ENCODE measurements around the gene REEP1.

GRCh38 chr2:86298411-86299390 lies 38.7 kb downstream of the REEP1 start:
- TF ChIP-seq YY1 (IDR thresholded peaks at IDR 0.05; ENCODE audit: extremely low read depth, insufficient replicate concordance, low read depth, low read length) (no peak), ZFX (IDR thresholded peaks at IDR 0.05) (no peak), EGR1 (IDR thresholded peaks at IDR 0.05; ENCODE audit: low read depth) (no peak), CBX3 (IDR thresholded peaks at IDR 0.05; ENCODE audit: low read depth) (no peak), SRF (IDR thresholded peaks at IDR 0.05; ENCODE audit: low read depth) (no peak), POLR2A (IDR thresholded peaks at IDR 0.05; ENCODE audit: borderline replicate concordance, extremely low read depth, insufficient read depth, insufficient read length) (no peak), MAX (IDR thresholded peaks at IDR 0.05) (no peak), RAD21 (IDR thresholded peaks at IDR 0.05; ENCODE audit: low read depth) (peak; percentile 60; the same call in 1 of the 2 replicates), REST (IDR thresholded peaks at IDR 0.05; ENCODE audit: low read depth) (no peak), POLR2AphosphoS5 (IDR thresholded peaks at IDR 0.05; ENCODE audit: low read depth, low read length) (no peak), EZH2phosphoT487 (IDR thresholded peaks at IDR 0.05; ENCODE audit: borderline replicate concordance) (no peak)
- TF ChIP-seq, protein P1, sequence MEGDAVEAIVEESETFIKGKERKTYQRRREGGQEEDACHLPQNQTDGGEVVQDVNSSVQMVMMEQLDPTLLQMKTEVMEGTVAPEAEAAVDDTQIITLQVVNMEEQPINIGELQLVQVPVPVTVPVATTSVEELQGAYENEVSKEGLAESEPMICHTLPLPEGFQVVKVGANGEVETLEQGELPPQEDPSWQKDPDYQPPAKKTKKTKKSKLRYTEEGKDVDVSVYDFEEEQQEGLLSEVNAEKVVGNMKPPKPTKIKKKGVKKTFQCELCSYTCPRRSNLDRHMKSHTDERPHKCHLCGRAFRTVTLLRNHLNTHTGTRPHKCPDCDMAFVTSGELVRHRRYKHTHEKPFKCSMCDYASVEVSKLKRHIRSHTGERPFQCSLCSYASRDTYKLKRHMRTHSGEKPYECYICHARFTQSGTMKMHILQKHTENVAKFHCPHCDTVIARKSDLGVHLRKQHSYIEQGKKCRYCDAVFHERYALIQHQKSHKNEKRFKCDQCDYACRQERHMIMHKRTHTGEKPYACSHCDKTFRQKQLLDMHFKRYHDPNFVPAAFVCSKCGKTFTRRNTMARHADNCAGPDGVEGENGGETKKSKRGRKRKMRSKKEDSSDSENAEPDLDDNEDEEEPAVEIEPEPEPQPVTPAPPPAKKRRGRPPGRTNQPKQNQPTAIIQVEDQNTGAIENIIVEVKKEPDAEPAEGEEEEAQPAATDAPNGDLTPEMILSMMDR (IDR thresholded peaks at IDR 0.05 in 2 of 3, conservative IDR thresholded peaks at IDR 0.05 in 1 of 3; ENCODE audit: borderline replicate concordance in 1 of 3, insufficient read depth in 1 of 3, low read depth in 2 of 3, low read length in 2 of 3): peak; percentile 22 to 30 (median 27); a peak in 3 of 6 replicates

Data from HCT116 (cell line).